22Rv1 (cell line): Measurements from ENCODE around the gene TSACC.
A peak's percentile ranks its signal among the peaks of the same experiment; 100 is the strongest.

Experiments used
- H3K27ac ChIP-seq: fragments of 450-650 bp; 2 replicates; pipeline ENCODE4 v1.5.1; 2017
- CTCF ChIP-seq: fragments of 450-650 bp; IDR thresholded peaks from 2 replicates; pipeline ENCODE4 v1.5.1; 2017; ENCODE audit warnings: mild to moderate bottlenecking
- ZFX ChIP-seq: fragments of 450-650 bp; IDR thresholded peaks from 2 replicates; pipeline ENCODE4 v1.6.1; 2017; ENCODE audit warnings: antibody characterized with exemption, borderline replicate concordance

The TSACC gene

GRCh38 chr1:156376958-156377919 lies 38.9 kb downstream of the TSACC start:
- TF ChIP-seq ZFX (no peak), CTCF (no peak)
- H3K27ac ChIP-seq, result no peak overlapping the region

GRCh38 chr1:156378557-156378956 lies 40.2 kb downstream of the TSACC start:
- H3K27ac ChIP-seq, result no peak overlapping the region
- TF ChIP-seq ZFX (no peak), CTCF (no peak)

GRCh38 chr1:156379420-156380165 lies 41.3 kb downstream of the TSACC start:
- TF ChIP-seq CTCF, result no peak
- TF ChIP-seq ZFX, result no peak
- no peak overlapping the region for H3K27ac ChIP-seq

GRCh38 chr1:156382561-156382960 lies 44.2 kb downstream of the TSACC start:
- TF ChIP-seq ZFX (no peak), CTCF (no peak)
- H3K27ac ChIP-seq, result no peak overlapping the region

- TF ChIP-seq CTCF, result peak; percentile 96
- TF ChIP-seq ZFX, result no peak
- no peak overlapping the region for H3K27ac ChIP-seq
Measured at GRCh38 chr1:156383023-156383422, 44.7 kb downstream of the TSACC start.

- H3K27ac ChIP-seq, result no peak overlapping the region
- TF ChIP-seq CTCF (no peak), ZFX (no peak)
Measured at GRCh38 chr1:156384007-156384406, 45.7 kb downstream of the TSACC start.

- TF ChIP-seq ZFX (no peak), CTCF (no peak)
- no peak overlapping the region for H3K27ac ChIP-seq
Measured at GRCh38 chr1:156384658-156385057, 46.3 kb downstream of the TSACC start.
